ENCODE measurements around the gene NPAS3. TPM values are rescaled to one million over a fixed set of nuclear protein-coding genes. Genes with fewer than 3 reads are reported as not detected.

The NPAS3 gene
- total and polyA plus RNA-seq, 2 of the 13 experiments (the other 11 are each of a cell fraction or from before 2014, with no cell fraction given), result not detected

DNA sequence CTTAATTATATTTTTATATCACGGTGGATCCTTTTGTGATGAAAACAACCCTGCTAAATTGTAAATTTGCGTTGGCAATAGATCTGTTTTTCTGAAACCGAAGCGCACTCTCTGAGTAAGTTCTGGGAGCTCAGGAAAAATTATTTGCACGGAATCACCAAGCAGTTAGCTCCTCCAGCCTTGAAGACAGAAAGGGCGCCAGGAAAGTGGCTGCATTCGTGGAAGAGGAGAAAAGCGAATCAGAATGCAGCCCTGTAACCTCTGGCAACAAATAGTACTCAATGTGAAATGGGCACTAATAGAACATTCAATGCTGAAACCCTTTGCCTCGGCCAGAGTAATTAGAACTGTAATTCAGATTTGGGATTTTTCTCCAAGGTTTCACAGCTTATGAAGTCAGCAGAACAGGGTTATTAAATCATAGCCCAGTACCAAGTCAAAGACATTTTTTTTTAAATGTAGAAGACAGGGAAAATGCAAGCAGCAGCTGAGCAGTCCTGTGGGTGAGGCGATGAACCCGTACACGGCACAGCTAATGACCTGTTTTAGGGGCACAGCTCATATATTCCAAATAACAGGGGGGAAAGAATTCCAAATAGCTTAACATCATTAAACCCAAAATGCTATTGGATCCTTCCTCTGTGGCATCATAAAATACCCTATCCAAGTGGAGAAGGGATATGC is 760.8 kb downstream of the NPAS3 start:
- no peak overlapping the region for H3K4me2 ChIP-seq (ENCODE audit: low read depth, low read length)
- CTCF ChIA-PET (ENCODE audit: low intra/inter-chr PET ratio, low total read pairs), result no interaction called here
- H3K9ac ChIP-seq (ENCODE audit: insufficient read depth, low read depth, low read length), result no peak overlapping the region
- POLR2A ChIA-PET, result no interaction called here
- WGBS (ENCODE audit: low lambda C conversion rate), result 14% methylated on average over 12 of the region's 12 CpGs
- in situ Hi-C loops (cut with HindIII; ENCODE audit: extremely low pct_ligation_motif_present, low pct_unique_long_range_greater_than_20kb) (no loop called here), intact Hi-C loops (cut with micrococcal nuclease; ENCODE audit: unreplicated experiment) (no loop called here)
- H3K27me3 ChIP-seq (ENCODE audit: control insufficient read depth in 1 of 2, insufficient read depth in 2 of 2, low read length in 2 of 2), result no peaks in the 10 kb centered on the region; a peak in 1 of 5 replicates
- H3K36me3 ChIP-seq (replicated peaks in 1 of 2; ENCODE audit: control insufficient read depth in 1 of 2, insufficient read depth in 2 of 2, low read length in 2 of 2), result no peaks in the 10 kb centered on the region
- H3K9me3 ChIP-seq (ENCODE audit: low read length), result no peaks in the 10 kb centered on the region
- no peaks in the 10 kb centered on the region for H3K4me1 ChIP-seq (ENCODE audit: insufficient read depth, low read length)
- ATAC-seq (no peak), FAIRE-seq (no peak), DNase-seq (ENCODE audit: low spot score) (no peak)
- H2AFZ ChIP-seq (ENCODE audit: low read length), result no peak overlapping the region
- no TSS peak for BruUV-seq (replicated peaks)
- no peak overlapping the region for H3K27ac ChIP-seq (ENCODE audit: extremely low read length, insufficient read depth, low read length)
- H3K4me3 ChIP-seq (replicated peaks in 1 of 3; ENCODE audit: insufficient read depth in 1 of 3, low read depth in 2 of 3, low read length in 3 of 3), result no peak overlapping the region
- no peaks in the 10 kb centered on the region for H4K20me1 ChIP-seq (ENCODE audit: insufficient read depth, low read length)
- H3K79me2 ChIP-seq (ENCODE audit: insufficient read depth, low read length), result no peaks in the 10 kb centered on the region
- TF ChIP-seq ZNF713 (CRISPR knock-in tag; IDR thresholded peaks at IDR 0.05) (no peak), ZNF546 (CRISPR knock-in tag; conservative IDR thresholded peaks at IDR 0.05) (no peak), BRD4 (CRISPR knock-in tag; IDR thresholded peaks at IDR 0.05) (no peak), PCBP1 (IDR thresholded peaks at IDR 0.05; ENCODE audit: borderline replicate concordance, low read depth, low read length) (no peak), ESRRA (CRISPR knock-in tag; IDR thresholded peaks at IDR 0.05; ENCODE audit: low read depth) (no peak), NFE2 (CRISPR knock-in tag; IDR thresholded peaks at IDR 0.05) (no peak), STAG1 (CRISPR knock-in tag; IDR thresholded peaks at IDR 0.05) (no peak), THAP11 (CRISPR knock-in tag; IDR thresholded peaks at IDR 0.05) (no peak), CREM (IDR thresholded peaks at IDR 0.05) (no peak), CREM (CRISPR knock-in tag; IDR thresholded peaks at IDR 0.05) (no peak), ARID2 (CRISPR knock-in tag; IDR thresholded peaks at IDR 0.05; ENCODE audit: borderline replicate concordance) (no peak), KLF11 (CRISPR knock-in tag; IDR thresholded peaks at IDR 0.05) (no peak)
- TF ChIP-seq, protein P1, sequence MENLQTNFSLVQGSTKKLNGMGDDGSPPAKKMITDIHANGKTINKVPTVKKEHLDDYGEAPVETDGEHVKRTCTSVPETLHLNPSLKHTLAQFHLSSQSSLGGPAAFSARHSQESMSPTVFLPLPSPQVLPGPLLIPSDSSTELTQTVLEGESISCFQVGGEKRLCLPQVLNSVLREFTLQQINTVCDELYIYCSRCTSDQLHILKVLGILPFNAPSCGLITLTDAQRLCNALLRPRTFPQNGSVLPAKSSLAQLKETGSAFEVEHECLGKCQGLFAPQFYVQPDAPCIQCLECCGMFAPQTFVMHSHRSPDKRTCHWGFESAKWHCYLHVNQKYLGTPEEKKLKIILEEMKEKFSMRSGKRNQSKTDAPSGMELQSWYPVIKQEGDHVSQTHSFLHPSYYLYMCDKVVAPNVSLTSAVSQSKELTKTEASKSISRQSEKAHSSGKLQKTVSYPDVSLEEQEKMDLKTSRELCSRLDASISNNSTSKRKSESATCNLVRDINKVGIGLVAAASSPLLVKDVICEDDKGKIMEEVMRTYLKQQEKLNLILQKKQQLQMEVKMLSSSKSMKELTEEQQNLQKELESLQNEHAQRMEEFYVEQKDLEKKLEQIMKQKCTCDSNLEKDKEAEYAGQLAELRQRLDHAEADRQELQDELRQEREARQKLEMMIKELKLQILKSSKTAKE (CRISPR knock-in tag; IDR thresholded peaks at IDR 0.05; ENCODE audit: borderline replicate concordance), result no peak
- TF ChIP-seq, protein P2, sequence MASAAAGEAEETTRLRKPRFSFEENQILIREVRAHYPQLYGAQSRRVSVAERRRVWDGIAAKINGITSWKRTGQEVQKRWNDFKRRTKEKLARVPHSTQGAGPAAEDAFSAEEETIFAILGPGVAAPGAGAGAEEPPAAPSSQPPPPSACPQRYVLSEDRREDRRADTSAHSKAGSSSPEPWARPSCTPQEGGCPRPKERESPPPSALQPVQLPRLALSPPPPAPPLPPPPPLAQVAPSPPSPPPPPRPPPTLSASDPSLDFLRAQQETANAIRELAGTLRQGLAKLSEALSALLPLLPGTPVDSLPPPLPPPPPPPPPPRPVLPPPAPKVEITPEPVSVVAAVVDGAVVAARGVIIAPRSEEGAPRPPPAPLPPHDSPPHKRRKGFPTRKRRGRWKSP (CRISPR knock-in tag; IDR thresholded peaks at IDR 0.05), result no peak
- TF ChIP-seq, protein P3, sequence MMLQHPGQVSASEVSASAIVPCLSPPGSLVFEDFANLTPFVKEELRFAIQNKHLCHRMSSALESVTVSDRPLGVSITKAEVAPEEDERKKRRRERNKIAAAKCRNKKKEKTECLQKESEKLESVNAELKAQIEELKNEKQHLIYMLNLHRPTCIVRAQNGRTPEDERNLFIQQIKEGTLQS (CRISPR knock-in tag; IDR thresholded peaks at IDR 0.05), result no peak
- TF ChIP-seq, protein P4, sequence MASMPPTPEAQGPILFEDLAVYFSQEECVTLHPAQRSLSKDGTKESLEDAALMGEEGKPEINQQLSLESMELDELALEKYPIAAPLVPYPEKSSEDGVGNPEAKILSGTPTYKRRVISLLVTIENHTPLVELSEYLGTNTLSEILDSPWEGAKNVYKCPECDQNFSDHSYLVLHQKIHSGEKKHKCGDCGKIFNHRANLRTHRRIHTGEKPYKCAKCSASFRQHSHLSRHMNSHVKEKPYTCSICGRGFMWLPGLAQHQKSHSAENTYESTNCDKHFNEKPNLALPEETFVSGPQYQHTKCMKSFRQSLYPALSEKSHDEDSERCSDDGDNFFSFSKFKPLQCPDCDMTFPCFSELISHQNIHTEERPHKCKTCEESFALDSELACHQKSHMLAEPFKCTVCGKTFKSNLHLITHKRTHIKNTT (CRISPR knock-in tag; IDR thresholded peaks at IDR 0.05), result no peak
- TF ChIP-seq, protein P5, sequence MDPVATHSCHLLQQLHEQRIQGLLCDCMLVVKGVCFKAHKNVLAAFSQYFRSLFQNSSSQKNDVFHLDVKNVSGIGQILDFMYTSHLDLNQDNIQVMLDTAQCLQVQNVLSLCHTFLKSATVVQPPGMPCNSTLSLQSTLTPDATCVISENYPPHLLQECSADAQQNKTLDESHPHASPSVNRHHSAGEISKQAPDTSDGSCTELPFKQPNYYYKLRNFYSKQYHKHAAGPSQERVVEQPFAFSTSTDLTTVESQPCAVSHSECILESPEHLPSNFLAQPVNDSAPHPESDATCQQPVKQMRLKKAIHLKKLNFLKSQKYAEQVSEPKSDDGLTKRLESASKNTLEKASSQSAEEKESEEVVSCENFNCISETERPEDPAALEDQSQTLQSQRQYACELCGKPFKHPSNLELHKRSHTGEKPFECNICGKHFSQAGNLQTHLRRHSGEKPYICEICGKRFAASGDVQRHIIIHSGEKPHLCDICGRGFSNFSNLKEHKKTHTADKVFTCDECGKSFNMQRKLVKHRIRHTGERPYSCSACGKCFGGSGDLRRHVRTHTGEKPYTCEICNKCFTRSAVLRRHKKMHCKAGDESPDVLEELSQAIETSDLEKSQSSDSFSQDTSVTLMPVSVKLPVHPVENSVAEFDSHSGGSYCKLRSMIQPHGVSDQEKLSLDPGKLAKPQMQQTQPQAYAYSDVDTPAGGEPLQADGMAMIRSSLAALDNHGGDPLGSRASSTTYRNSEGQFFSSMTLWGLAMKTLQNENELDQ (CRISPR knock-in tag; IDR thresholded peaks at IDR 0.05; ENCODE audit: borderline replicate concordance), result no peak

Measured in HepG2 (cell line).